ENCODE data around the gene RNF182. TPM values are rescaled to one million over a fixed set of nuclear protein-coding genes. Genes with fewer than 3 reads are reported as not detected.
"Not testable (repeated sequence)": the region's sequence is repeated elsewhere in the genome, so short reads cannot be mapped to it uniquely, and the experiment has no call there.

Gene RNF182
- total RNA-seq, 2 donors from 2014 or later = not detected

GRCh38 chr6:14017626-14018475 is 93.1 kb downstream of the RNF182 start:
- Histone ChIP-seq H3K9me3 (no peaks in the 10 kb centered on the region), H3K27ac (no peak overlapping the region), H3K27me3 (replicated peaks; ENCODE audit: insufficient read depth) (no peaks in the 10 kb centered on the region), H3K4me3 (no peak overlapping the region), H3K4me1 (ENCODE audit: control insufficient read depth in 1 of 2, low read depth in 2 of 2) (no peaks in the 10 kb centered on the region), H3K36me3 (no peaks in the 10 kb centered on the region)
- TF ChIP-seq, protein P1, sequence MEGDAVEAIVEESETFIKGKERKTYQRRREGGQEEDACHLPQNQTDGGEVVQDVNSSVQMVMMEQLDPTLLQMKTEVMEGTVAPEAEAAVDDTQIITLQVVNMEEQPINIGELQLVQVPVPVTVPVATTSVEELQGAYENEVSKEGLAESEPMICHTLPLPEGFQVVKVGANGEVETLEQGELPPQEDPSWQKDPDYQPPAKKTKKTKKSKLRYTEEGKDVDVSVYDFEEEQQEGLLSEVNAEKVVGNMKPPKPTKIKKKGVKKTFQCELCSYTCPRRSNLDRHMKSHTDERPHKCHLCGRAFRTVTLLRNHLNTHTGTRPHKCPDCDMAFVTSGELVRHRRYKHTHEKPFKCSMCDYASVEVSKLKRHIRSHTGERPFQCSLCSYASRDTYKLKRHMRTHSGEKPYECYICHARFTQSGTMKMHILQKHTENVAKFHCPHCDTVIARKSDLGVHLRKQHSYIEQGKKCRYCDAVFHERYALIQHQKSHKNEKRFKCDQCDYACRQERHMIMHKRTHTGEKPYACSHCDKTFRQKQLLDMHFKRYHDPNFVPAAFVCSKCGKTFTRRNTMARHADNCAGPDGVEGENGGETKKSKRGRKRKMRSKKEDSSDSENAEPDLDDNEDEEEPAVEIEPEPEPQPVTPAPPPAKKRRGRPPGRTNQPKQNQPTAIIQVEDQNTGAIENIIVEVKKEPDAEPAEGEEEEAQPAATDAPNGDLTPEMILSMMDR (IDR thresholded peaks at IDR 0.05) = no peak
- DNase-seq (ENCODE audit: low spot score) = no peak
- no peak for ATAC-seq (ENCODE audit: insufficient number of reproducible peaks, low FRiP score, low read depth)

DNA sequence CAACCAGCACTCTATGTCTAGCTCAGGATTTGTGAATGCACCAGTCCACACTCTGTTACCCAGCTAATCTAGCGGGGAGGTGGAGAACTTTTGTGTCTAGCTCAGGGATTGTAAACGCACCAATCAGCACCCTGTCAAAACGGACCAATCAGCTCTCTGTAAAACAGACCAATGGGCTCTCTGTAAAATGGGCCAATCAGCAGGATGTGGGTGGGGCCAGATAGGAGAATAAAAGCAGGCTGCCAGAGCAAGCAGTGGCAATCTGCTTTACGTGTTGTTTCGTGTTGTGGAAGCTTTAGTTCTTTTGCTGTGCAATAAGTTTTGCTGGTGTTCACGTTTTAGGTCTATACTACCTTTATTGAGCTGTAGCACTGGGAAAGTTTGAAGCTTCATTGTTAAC is 93.8 kb downstream of the RNF182 start:
- DNase-seq (ENCODE audit: low spot score); H3K27ac ChIP-seq; H3K27me3 ChIP-seq (replicated peaks; ENCODE audit: insufficient read depth); H3K9me3 ChIP-seq; H3K36me3 ChIP-seq; H3K4me3 ChIP-seq; H3K4me1 ChIP-seq (ENCODE audit: control insufficient read depth in 1 of 2, low read depth in 2 of 2); ATAC-seq (ENCODE audit: insufficient number of reproducible peaks, low FRiP score, low read depth): not testable (repeated sequence)

DNA sequence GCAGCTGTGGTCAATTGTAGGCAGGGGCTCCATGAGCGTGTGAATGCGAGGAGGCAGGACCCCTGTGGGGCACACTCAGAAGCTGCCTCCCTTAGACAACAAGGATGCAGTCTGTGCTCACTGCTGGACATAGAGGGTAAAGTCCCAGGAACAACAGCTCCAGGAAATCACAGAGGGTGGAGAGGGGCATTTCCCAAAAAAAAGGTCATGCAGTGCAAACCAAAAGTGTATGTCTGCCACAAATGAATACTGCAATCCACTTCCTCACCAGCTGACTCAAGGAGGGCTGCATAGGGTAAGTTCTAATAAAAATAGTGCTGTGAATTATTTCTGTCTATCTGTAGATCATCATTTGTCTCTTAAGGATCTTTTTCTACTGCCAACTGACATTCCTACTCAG is 95.8 kb downstream of the RNF182 start:
- no peaks in the 10 kb centered on the region for H3K36me3 ChIP-seq
- H3K27ac ChIP-seq = no peak overlapping the region
- H3K9me3 ChIP-seq = no peaks in the 10 kb centered on the region
- H3K27me3 ChIP-seq (replicated peaks; ENCODE audit: insufficient read depth) = no peaks in the 10 kb centered on the region
- no peaks in the 10 kb centered on the region for H3K4me1 ChIP-seq (ENCODE audit: control insufficient read depth in 1 of 2, low read depth in 2 of 2)
- TF ChIP-seq, protein P1 (IDR thresholded peaks at IDR 0.05) = no peak
- DNase-seq (ENCODE audit: low spot score) (no peak), ATAC-seq (ENCODE audit: insufficient number of reproducible peaks, low FRiP score, low read depth) (no peak)
- no peak overlapping the region for H3K4me3 ChIP-seq

DNA sequence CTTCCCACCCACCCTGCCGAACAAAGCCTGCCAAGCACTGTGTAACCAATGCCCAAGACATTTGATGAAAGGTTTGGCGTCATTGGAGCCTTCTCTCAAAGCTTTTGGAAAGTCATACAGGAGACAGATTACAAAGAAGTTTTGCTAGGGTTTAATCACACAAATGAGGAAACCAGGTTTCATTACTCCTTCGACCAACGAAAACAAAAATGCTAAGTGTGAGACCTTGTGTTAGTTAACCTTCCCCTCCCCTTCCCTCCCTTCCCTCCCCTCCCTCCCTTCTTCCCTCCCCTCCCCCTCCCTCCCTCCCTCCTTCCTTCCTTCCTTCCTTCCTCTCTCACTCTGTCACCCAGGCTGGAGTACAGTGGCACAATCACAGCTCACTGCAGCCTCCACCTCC is 96.7 kb downstream of the RNF182 start:
- ATAC-seq (ENCODE audit: insufficient number of reproducible peaks, low FRiP score, low read depth) (no peak), DNase-seq (ENCODE audit: low spot score) (no peak)
- H3K4me3 ChIP-seq = no peak overlapping the region
- H3K36me3 ChIP-seq = no peaks in the 10 kb centered on the region
- H3K27me3 ChIP-seq (replicated peaks; ENCODE audit: insufficient read depth) = no peaks in the 10 kb centered on the region
- H3K4me1 ChIP-seq (ENCODE audit: control insufficient read depth in 1 of 2, low read depth in 2 of 2) = no peaks in the 10 kb centered on the region
- no peaks in the 10 kb centered on the region for H3K9me3 ChIP-seq
- no peak overlapping the region for H3K27ac ChIP-seq
- TF ChIP-seq, protein P1 (IDR thresholded peaks at IDR 0.05) = no peak

DNA sequence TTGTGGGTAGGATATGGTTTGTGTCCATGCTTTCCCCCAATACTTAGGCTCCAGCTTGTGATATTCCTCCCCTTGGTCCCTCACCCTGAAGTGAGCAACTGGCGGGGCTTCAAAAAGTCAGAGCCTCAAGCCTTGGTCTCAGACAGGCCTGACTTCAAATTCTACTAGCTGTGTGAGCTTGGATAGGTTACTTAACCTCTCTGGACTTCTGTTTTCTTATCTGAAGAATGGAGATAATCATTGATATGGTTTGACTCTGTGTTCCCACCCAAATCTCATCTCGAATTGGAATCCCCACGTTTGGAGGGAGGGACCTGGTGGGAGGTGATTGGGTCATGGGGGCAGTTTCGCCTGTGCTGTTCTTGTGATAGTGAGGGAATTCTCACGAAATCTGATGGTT is 97.9 kb downstream of the RNF182 start:
- ATAC-seq (ENCODE audit: insufficient number of reproducible peaks, low FRiP score, low read depth) (no peak), DNase-seq (ENCODE audit: low spot score) (no peak)
- Histone ChIP-seq H3K36me3 (no peaks in the 10 kb centered on the region), H3K27me3 (replicated peaks; ENCODE audit: insufficient read depth) (no peaks in the 10 kb centered on the region), H3K4me3 (no peak overlapping the region), H3K9me3 (no peaks in the 10 kb centered on the region), H3K4me1 (ENCODE audit: control insufficient read depth in 1 of 2, low read depth in 2 of 2) (no peaks in the 10 kb centered on the region), H3K27ac (no peak overlapping the region)
- TF ChIP-seq, protein P1 (IDR thresholded peaks at IDR 0.05) = no peak

- Histone ChIP-seq H3K36me3 (no peaks in the 10 kb centered on the region), H3K9me3 (no peaks in the 10 kb centered on the region), H3K4me3 (no peak overlapping the region), H3K27ac (no peak overlapping the region), H3K27me3 (replicated peaks; ENCODE audit: insufficient read depth) (no peaks in the 10 kb centered on the region), H3K4me1 (ENCODE audit: control insufficient read depth in 1 of 2, low read depth in 2 of 2) (no peaks in the 10 kb centered on the region)
- no peak for DNase-seq (ENCODE audit: low spot score)
- no peak for ATAC-seq (ENCODE audit: insufficient number of reproducible peaks, low FRiP score, low read depth)
- TF ChIP-seq, protein P1 (IDR thresholded peaks at IDR 0.05) = no peak
These were observed 99.1 kb downstream of the RNF182 start for GRCh38 chr6:14023855-14024254.

Measured in thoracic aorta (tissue), 2 donors.